ENCODE measurements around the gene NRL.

DNA sequence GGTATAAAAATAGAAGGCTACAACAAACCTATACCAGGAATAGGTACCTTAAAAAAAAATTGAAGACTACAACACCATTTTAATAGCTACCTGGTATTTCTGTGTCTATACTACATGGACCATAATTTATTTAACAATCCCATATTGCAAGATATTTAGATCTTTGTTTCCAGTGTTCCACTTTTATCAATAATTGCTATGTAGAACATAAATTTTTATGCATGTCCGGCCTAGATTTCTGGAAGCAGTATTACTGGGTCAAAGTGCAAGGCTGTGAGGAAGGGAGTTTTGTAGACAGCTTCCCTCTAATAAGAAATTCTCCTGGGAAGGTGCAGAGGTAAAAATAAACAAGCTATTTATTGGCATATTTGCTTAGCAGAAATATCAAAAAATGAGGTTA, 4.2 kb downstream of the NRL start:
- TF ChIP-seq, protein P1, sequence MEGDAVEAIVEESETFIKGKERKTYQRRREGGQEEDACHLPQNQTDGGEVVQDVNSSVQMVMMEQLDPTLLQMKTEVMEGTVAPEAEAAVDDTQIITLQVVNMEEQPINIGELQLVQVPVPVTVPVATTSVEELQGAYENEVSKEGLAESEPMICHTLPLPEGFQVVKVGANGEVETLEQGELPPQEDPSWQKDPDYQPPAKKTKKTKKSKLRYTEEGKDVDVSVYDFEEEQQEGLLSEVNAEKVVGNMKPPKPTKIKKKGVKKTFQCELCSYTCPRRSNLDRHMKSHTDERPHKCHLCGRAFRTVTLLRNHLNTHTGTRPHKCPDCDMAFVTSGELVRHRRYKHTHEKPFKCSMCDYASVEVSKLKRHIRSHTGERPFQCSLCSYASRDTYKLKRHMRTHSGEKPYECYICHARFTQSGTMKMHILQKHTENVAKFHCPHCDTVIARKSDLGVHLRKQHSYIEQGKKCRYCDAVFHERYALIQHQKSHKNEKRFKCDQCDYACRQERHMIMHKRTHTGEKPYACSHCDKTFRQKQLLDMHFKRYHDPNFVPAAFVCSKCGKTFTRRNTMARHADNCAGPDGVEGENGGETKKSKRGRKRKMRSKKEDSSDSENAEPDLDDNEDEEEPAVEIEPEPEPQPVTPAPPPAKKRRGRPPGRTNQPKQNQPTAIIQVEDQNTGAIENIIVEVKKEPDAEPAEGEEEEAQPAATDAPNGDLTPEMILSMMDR (IDR thresholded peaks at IDR 0.05): no peak
- no peak for TF ChIP-seq EZH2 (IDR thresholded peaks at IDR 0.05)
- no peak for TF ChIP-seq EZH2phosphoT487 (IDR thresholded peaks at IDR 0.05)
